ENCODE results near the gene POLR2A. TPM values are rescaled to one million over a fixed set of nuclear protein-coding genes. Genes with fewer than 3 reads are reported as not detected.

The POLR2A gene
- total RNA-seq = 10 to 100 TPM; 59.3 to 94.9 (median 78.2) TPM

- H3K4me1 ChIP-seq = peaks cover 28 to 82% (median 45%) of the 10 kb centered on the region in 3 donors
- peak; percentile 91 to 100 (median 100) for TF ChIP-seq POLR2A (IDR thresholded peaks at IDR 0.05)
- TF ChIP-seq, protein P1, sequence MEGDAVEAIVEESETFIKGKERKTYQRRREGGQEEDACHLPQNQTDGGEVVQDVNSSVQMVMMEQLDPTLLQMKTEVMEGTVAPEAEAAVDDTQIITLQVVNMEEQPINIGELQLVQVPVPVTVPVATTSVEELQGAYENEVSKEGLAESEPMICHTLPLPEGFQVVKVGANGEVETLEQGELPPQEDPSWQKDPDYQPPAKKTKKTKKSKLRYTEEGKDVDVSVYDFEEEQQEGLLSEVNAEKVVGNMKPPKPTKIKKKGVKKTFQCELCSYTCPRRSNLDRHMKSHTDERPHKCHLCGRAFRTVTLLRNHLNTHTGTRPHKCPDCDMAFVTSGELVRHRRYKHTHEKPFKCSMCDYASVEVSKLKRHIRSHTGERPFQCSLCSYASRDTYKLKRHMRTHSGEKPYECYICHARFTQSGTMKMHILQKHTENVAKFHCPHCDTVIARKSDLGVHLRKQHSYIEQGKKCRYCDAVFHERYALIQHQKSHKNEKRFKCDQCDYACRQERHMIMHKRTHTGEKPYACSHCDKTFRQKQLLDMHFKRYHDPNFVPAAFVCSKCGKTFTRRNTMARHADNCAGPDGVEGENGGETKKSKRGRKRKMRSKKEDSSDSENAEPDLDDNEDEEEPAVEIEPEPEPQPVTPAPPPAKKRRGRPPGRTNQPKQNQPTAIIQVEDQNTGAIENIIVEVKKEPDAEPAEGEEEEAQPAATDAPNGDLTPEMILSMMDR (IDR thresholded peaks at IDR 0.05) = peak in 2 of 6 experiments; percentile 5 to 49
- intact Hi-C loops (cut with DNase I) = no loop called here
Observed at GRCh38 chr17:7484067-7484918, at the start of gene POLR2A. POLR2A (plus strand) TSS chr17:7484366.

DNA sequence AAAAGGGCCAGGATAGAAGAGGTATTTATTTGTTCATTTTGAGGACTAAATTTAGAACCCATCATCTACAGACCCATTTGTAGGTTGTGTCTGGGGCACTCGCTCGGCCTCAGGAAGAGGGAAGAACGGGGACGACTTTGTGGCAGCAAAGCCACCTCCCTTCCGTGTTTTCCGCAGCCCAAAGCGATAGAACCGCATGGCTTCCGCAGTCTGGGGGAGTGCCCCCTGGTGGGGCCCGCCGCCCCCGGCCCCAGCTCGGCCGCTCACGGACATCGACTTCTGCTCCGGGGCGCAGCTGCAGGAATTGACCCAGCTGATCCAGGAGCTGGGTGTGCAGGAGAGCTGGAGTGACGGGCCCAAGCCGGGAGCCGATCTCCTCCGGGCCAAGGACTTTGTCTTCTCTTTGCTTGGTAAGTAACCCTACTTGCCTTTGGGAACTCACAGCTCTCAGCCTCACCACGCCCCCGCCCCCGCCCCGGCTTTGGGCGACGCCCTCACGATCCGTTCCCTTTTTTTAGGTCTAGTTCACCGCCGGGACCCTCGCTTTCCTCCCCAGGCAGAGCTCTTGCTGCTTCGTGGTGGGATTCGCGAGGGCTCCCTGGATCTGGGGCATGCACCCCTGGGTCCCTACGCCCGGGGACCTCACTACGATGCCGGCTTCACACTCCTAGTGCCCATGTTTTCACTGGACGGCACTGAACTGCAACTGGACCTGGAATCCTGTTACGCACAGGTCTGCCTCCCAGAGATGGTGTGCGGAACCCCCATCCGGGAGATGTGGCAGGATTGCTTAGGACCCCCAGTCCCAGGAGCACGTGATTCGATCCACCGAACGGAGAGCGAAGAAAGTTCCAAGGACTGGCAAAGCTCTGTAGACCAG lies 48.2 kb upstream of the POLR2A start:
- peak in 1 of 4 donors; percentile 13 for TF ChIP-seq POLR2A (IDR thresholded peaks at IDR 0.05)
- TF ChIP-seq, protein P1 (IDR thresholded peaks at IDR 0.05) = peak in 4 of 6 experiments; percentile 13 to 30 (median 20)
- H3K4me3 ChIP-seq = peak overlapping the region; percentile 38 to 80 (median 60)
- intact Hi-C loops (cut with DNase I) = loop anchor here (5.0 kb wide), 1 partner anchor 79 kb away; the partner anchor contains the start of gene TMEM95
- no peak for DNase-seq
- WGBS, 2 donors = 2 to 11% methylated on average over 9 to 39 of the region's 49 CpGs
- H3K4me1 ChIP-seq = peaks cover 49 to 63% (median 54%) of the 10 kb centered on the region in 3 donors
- no peaks in the 10 kb centered on the region for H3K36me3 ChIP-seq
- peak overlapping the region; percentile 92 to 94 (median 94) for H3K27ac ChIP-seq
- no peaks in the 10 kb centered on the region for H3K9me3 ChIP-seq
- peaks cover 0 to 58% (median 5%) of the 10 kb centered on the region in 4 donors for H3K27me3 ChIP-seq

More at GRCh38 chr17:7484067-7484918, at the start of gene POLR2A:
- Histone ChIP-seq H3K27ac (peak within 1 kb of the TSS; percentile 98 to 100 (median 99)), H3K36me3 (no peaks in the 10 kb centered on the region), H3K4me3 (peak within 1 kb of the TSS; percentile 48 to 89 (median 70)), H3K9me3 (no peaks in the 10 kb centered on the region), H3K27me3 (no peaks in the 10 kb centered on the region)
- DNase-seq = peak; percentile 82
- WGBS, 2 donors = 0 to 1% methylated on average over 35 to 37 of the region's 64 CpGs

DNA sequence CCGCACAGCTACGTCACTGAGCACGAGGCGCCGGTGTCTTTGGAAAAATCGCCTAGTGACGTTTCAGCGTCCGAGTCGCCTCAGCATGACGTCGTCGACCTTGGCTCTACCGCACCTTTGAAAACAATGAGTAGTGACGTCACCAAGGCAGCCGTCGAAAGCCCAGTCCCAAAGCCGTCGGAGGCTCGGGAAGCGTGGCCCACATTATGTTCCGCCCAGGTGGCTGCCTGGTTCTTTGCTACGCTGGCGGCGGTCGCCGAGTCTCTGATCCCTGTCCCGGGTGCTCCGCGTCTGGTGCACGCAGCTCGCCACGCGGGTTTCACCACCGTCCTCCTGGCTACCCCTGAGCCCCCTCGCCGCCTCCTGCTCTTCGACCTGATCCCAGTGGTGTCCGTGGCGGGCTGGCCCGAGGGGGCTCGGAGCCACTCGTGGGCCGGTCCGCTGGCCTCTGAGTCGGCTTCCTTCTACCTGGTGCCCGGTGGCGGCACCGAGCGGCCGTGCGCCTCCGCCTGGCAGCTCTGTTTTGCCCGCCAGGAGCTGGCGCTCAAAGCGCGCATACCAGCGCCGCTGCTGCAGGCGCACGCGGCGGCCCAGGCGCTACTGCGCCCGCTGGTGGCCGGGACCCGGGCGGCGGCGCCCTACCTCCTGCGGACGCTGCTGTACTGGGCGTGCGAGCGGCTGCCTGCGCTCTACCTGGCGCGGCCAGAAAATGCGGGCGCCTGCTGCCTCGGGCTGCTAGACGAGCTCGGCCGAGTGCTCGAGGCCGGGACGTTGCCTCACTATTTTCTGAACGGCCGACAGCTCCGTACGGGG lies 47.4 kb upstream of the POLR2A start:
- intact Hi-C loops (cut with DNase I) = loop anchor here (5.0 kb wide), 1 partner anchor 79 kb away; the partner anchor contains the start of gene TMEM95
- Histone ChIP-seq H3K4me1 (peaks cover 53 to 68% (median 54%) of the 10 kb centered on the region in 3 donors), H3K4me3 (peak overlapping the region; percentile 38 to 80 (median 60)), H3K36me3 (no peaks in the 10 kb centered on the region), H3K27ac (peak overlapping the region; percentile 92 to 94 (median 94)), H3K9me3 (no peaks in the 10 kb centered on the region), H3K27me3 (peaks cover 0 to 60% (median 5%) of the 10 kb centered on the region in 4 donors)
- peak in 1 of 4 donors; percentile 33 for TF ChIP-seq POLR2A (IDR thresholded peaks at IDR 0.05)
- TF ChIP-seq, protein P1 (IDR thresholded peaks at IDR 0.05) = peak; percentile 72 to 97 (median 92)
- no peak for DNase-seq
- 25% methylated on average over 4 of the region's 92 CpGs; no CpG with 5 or more reads in 1 of the 2 donors for WGBS, 2 donors

- Histone ChIP-seq H3K9me3 (no peaks in the 10 kb centered on the region), H3K27me3 (peaks cover 0 to 60% (median 5%) of the 10 kb centered on the region in 4 donors), H3K4me1 (peaks cover 53 to 68% (median 54%) of the 10 kb centered on the region in 3 donors), H3K4me3 (peak overlapping the region; percentile 38 to 80 (median 60)), H3K36me3 (no peaks in the 10 kb centered on the region), H3K27ac (peak overlapping the region; percentile 92 to 94 (median 94))
- intact Hi-C loops (cut with DNase I) = loop anchor here (5.0 kb wide), 1 partner anchor 80 kb away; the partner anchor contains the start of gene TMEM95
- no peak for TF ChIP-seq POLR2A (IDR thresholded peaks at IDR 0.05)
- TF ChIP-seq, protein P1 (IDR thresholded peaks at IDR 0.05) = no peak
- DNase-seq = no peak
- 38 to 43% methylated on average over 5 to 7 of the region's 31 CpGs for WGBS, 2 donors
Observed at GRCh38 chr17:7437369-7437863, 46.8 kb upstream of the POLR2A start.

Measured in esophagus squamous epithelium (tissue), 5 donors.